ENCODE results near the gene ITGB1BP1. TPM values are rescaled to one million over a fixed set of nuclear protein-coding genes. Genes with fewer than 3 reads are reported as not detected.

The ITGB1BP1 gene
- total and polyA plus RNA-seq, 3 donors from 2014 or later = 31.3 to 45.6 (median 38.1) TPM

GRCh38 chr2:9461079-9461478 is 37.8 kb upstream of the ITGB1BP1 start:
- Histone ChIP-seq H3K4me1 (no peaks in the 10 kb centered on the region), H3K4me3 (no peak overlapping the region), H3K36me3 (ENCODE audit: low read depth, missing control alignments) (no peaks in the 10 kb centered on the region), H3K27ac (no peak overlapping the region), H3K27me3 (no peaks in the 10 kb centered on the region), H3K9me3 (no peaks in the 10 kb centered on the region)
- TF ChIP-seq, protein P1, sequence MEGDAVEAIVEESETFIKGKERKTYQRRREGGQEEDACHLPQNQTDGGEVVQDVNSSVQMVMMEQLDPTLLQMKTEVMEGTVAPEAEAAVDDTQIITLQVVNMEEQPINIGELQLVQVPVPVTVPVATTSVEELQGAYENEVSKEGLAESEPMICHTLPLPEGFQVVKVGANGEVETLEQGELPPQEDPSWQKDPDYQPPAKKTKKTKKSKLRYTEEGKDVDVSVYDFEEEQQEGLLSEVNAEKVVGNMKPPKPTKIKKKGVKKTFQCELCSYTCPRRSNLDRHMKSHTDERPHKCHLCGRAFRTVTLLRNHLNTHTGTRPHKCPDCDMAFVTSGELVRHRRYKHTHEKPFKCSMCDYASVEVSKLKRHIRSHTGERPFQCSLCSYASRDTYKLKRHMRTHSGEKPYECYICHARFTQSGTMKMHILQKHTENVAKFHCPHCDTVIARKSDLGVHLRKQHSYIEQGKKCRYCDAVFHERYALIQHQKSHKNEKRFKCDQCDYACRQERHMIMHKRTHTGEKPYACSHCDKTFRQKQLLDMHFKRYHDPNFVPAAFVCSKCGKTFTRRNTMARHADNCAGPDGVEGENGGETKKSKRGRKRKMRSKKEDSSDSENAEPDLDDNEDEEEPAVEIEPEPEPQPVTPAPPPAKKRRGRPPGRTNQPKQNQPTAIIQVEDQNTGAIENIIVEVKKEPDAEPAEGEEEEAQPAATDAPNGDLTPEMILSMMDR (IDR thresholded peaks at IDR 0.05) = no peak
- no peak for TF ChIP-seq POLR2A (IDR thresholded peaks at IDR 0.05)
- 92 to 96% methylated on average over 3 of the region's 3 CpGs for WGBS, 2 donors
- no peak for DNase-seq
- intact Hi-C loops (cut with DNase I; ENCODE audit: low total_unique reads) = no loop called here

DNA sequence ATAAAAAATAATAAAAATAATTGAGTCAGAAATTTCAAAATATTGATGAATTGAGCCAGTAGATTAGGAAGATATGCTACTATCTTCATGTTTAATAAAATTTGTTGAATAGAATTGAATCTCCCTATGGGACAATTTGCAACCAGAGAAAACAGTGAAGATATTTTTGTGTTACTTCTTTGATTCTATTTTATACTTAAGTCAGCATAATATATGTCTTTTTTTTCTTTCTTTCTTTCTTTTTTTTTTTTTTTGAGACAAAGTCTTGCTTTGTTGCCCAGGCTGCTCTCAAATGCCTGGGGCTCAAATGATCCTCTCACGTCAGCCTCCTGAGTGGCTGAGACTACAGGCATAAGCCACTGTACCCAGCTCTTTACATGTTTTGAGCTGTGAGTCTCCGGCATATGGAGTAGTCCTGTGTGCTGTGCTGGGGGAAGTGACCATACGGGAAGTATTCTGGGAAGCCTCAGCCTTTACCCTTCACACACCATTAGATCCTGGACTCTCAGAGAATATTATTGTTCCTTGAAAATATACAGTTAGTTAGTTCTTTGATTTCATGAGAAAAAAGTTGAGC is 37.2 kb upstream of the ITGB1BP1 start:
- Histone ChIP-seq H3K27me3 (no peaks in the 10 kb centered on the region), H3K27ac (no peak overlapping the region), H3K4me3 (no peak overlapping the region), H3K36me3 (ENCODE audit: low read depth, missing control alignments) (no peaks in the 10 kb centered on the region), H3K4me1 (no peaks in the 10 kb centered on the region), H3K9me3 (no peaks in the 10 kb centered on the region)
- intact Hi-C loops (cut with DNase I; ENCODE audit: low total_unique reads) = no loop called here
- 91 to 99% methylated on average over 3 of the region's 3 CpGs for WGBS, 2 donors
- TF ChIP-seq POLR2A (IDR thresholded peaks at IDR 0.05) = no peak
- TF ChIP-seq, protein P1 (IDR thresholded peaks at IDR 0.05) = no peak
- no peak for DNase-seq

DNA sequence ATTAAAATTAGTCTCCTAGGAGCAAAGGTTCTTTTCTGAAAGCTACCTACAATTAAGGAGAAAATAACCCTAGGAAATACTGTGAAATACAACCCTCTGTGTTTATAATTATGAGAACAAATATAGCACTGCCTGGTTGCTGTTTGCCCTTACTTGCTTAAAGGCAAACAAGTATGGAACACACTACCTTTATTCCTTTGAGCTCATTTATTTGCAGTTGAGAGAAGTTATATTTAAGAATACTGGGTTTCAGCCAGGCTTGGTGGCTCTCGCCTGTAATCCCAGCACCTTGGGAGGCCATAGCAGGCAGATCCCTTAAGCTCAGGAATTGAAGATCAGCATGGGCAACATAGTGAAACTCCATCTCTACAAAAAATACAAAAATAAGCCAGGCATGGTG is 27.9 kb upstream of the ITGB1BP1 start:
- no peak for DNase-seq
- no peaks in the 10 kb centered on the region for H3K36me3 ChIP-seq (ENCODE audit: low read depth, missing control alignments)
- 93 to 100% methylated on average over 1 of the region's 1 CpG for WGBS, 2 donors
- intact Hi-C loops (cut with DNase I; ENCODE audit: low total_unique reads) = no loop called here
- TF ChIP-seq, protein P1 (IDR thresholded peaks at IDR 0.05) = no peak
- no peak for TF ChIP-seq POLR2A (IDR thresholded peaks at IDR 0.05)
- no peak overlapping the region for H3K4me3 ChIP-seq
- H3K4me1 ChIP-seq = no peaks in the 10 kb centered on the region
- no peaks in the 10 kb centered on the region for H3K27me3 ChIP-seq
- no peaks in the 10 kb centered on the region for H3K9me3 ChIP-seq
- H3K27ac ChIP-seq = no peak overlapping the region

DNA sequence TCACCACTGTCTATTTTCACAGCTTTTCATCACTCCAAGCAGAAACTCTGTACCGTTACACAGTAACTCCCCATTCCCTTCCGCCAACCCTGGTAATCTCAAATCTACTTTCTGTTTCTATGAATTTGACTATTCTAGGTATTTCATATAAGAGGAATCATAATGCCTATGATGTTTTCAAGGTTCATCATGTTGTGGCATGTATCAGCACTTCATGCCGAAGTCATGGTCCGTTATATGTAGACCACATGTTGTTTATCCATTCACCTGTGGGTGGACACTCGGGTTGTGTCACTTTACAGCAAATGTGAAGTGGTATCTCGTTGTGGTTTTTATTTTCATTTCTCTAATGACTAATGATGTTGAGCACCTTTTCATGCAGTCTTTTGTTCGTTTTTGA is 21.8 kb upstream of the ITGB1BP1 start:
- no peaks in the 10 kb centered on the region for H3K27me3 ChIP-seq
- no peaks in the 10 kb centered on the region for H3K9me3 ChIP-seq
- no peak for TF ChIP-seq POLR2A (IDR thresholded peaks at IDR 0.05)
- TF ChIP-seq, protein P1 (IDR thresholded peaks at IDR 0.05) = no peak
- H3K4me1 ChIP-seq = no peaks in the 10 kb centered on the region
- DNase-seq = no peak
- WGBS, 2 donors = 89 to 98% methylated on average over 7 of the region's 7 CpGs
- no peaks in the 10 kb centered on the region for H3K36me3 ChIP-seq (ENCODE audit: low read depth, missing control alignments)
- H3K27ac ChIP-seq = no peak overlapping the region
- intact Hi-C loops (cut with DNase I; ENCODE audit: low total_unique reads) = no loop called here
- H3K4me3 ChIP-seq = no peak overlapping the region

DNA sequence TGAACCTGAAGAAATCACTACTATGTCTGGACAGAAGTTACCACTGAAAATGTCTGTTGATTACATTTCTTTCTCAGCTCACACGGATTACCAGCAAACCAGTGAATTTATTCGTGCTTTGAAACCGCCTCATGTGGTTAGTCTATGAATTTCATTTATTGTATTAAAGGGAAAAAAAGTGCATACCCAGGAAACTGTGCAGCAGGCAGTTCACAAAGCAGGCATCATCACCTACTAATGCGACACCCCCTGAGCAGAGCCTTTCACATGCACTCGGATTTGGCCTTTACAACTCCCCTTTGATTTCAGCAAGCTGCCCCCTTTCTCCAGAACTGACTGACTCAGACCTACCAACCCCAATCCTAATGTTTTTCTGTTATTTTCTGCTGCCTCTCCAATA is 20.2 kb upstream of the ITGB1BP1 start:
- Histone ChIP-seq H3K4me1 (no peaks in the 10 kb centered on the region), H3K4me3 (no peak overlapping the region), H3K27ac (no peak overlapping the region), H3K9me3 (no peaks in the 10 kb centered on the region), H3K36me3 (ENCODE audit: low read depth, missing control alignments) (no peaks in the 10 kb centered on the region), H3K27me3 (no peaks in the 10 kb centered on the region)
- WGBS, 2 donors = 91 to 97% methylated on average over 5 of the region's 5 CpGs
- DNase-seq = no peak
- intact Hi-C loops (cut with DNase I; ENCODE audit: low total_unique reads) = no loop called here
- TF ChIP-seq, protein P1 (IDR thresholded peaks at IDR 0.05) = no peak
- no peak for TF ChIP-seq POLR2A (IDR thresholded peaks at IDR 0.05)
